Central memory CD8-positive, alpha-beta T cell (primary cell): ENCODE measurements around the gene ACOXL.
A peak's percentile ranks its signal among the peaks of the same experiment; 100 is the strongest.

Experiments used
- ATAC-seq: fragments of 150-1000 bp; cut with Tn5 transposase; replicated peaks from 2 replicates; pipeline ENCODE4 v1.10.0; 2022; ENCODE audit warnings: mild to moderate bottlenecking, moderate FRiP score, moderate number of reproducible peaks; ENCODE audit not compliant: poor library complexity, severe bottlenecking; ENCODE audit errors: extremely low read depth
- DNase-seq, 2 donors: peaks; one replicate each; pipeline ENCODE4 v3.0.0; 2021; ENCODE audit warnings: low spot score in 2 of 2
- H3K27ac Mint-ChIP-seq: one replicate; pipeline ENCODE4 v1.8.0; 2022; ENCODE audit warnings: low read depth, mild to moderate bottlenecking, moderate library complexity, mixed read lengths
- H3K27me3 Mint-ChIP-seq: one replicate; pipeline ENCODE4 v1.8.0; 2022; ENCODE audit warnings: mixed read lengths
- H3K36me3 Mint-ChIP-seq: one replicate; pipeline ENCODE4 v1.8.0; 2022; ENCODE audit warnings: mild to moderate bottlenecking, moderate library complexity, mixed read lengths; ENCODE audit not compliant: insufficient read depth
- H3K4me1 Mint-ChIP-seq: one replicate; pipeline ENCODE4 v1.8.0; 2022; ENCODE audit warnings: mixed read lengths
- H3K4me3 Mint-ChIP-seq: one replicate; pipeline ENCODE4 v1.8.0; 2022; ENCODE audit warnings: mild to moderate bottlenecking, moderate library complexity, mixed read lengths
- H3K9me3 Mint-ChIP-seq: one replicate; pipeline ENCODE4 v1.8.0; 2022; ENCODE audit warnings: mixed read lengths

The ACOXL gene

GRCh38 chr2:110708455-110708854 lies 23.9 kb upstream of the ACOXL start:
- no peaks in the 10 kb centered on the region for H3K9me3 Mint-ChIP-seq
- ATAC-seq (no peak), DNase-seq (no peak)
- no peaks in the 10 kb centered on the region for H3K36me3 Mint-ChIP-seq
- H3K4me1 Mint-ChIP-seq: no peaks in the 10 kb centered on the region
- no peak overlapping the region for H3K27ac Mint-ChIP-seq
- H3K27me3 Mint-ChIP-seq: peaks cover 77% of the 10 kb centered on the region
- H3K4me3 Mint-ChIP-seq: no peak overlapping the region

- no peaks in the 10 kb centered on the region for H3K9me3 Mint-ChIP-seq
- peaks cover 92% of the 10 kb centered on the region for H3K27me3 Mint-ChIP-seq
- H3K4me3 Mint-ChIP-seq: no peak overlapping the region
- H3K36me3 Mint-ChIP-seq: no peaks in the 10 kb centered on the region
- no peak overlapping the region for H3K27ac Mint-ChIP-seq
- ATAC-seq (no peak), DNase-seq (no peak)
- no peaks in the 10 kb centered on the region for H3K4me1 Mint-ChIP-seq
These were observed 19.6 kb upstream of the ACOXL start for GRCh38 chr2:110712737-110713136.

- Mint-ChIP-seq H3K27ac (no peak overlapping the region), H3K4me1 (no peaks in the 10 kb centered on the region), H3K27me3 (peaks cover 88% of the 10 kb centered on the region), H3K4me3 (no peak overlapping the region), H3K36me3 (no peaks in the 10 kb centered on the region), H3K9me3 (no peaks in the 10 kb centered on the region)
- no peak for DNase-seq
- ATAC-seq: no peak
These were observed 18.6 kb upstream of the ACOXL start for GRCh38 chr2:110713513-110714362.

GRCh38 chr2:110714452-110715224 lies 17.7 kb upstream of the ACOXL start:
- DNase-seq: no peak
- Mint-ChIP-seq H3K4me1 (no peaks in the 10 kb centered on the region), H3K27ac (no peak overlapping the region), H3K27me3 (peaks cover 82% of the 10 kb centered on the region), H3K9me3 (no peaks in the 10 kb centered on the region), H3K36me3 (no peaks in the 10 kb centered on the region), H3K4me3 (no peak overlapping the region)
- no peak for ATAC-seq

- no peak overlapping the region for H3K27ac Mint-ChIP-seq
- DNase-seq (no peak), ATAC-seq (no peak)
- H3K27me3 Mint-ChIP-seq: peaks cover 78% of the 10 kb centered on the region
- no peaks in the 10 kb centered on the region for H3K4me1 Mint-ChIP-seq
- H3K9me3 Mint-ChIP-seq: no peaks in the 10 kb centered on the region
- H3K36me3 Mint-ChIP-seq: no peaks in the 10 kb centered on the region
- no peak overlapping the region for H3K4me3 Mint-ChIP-seq
These were observed 15.3 kb upstream of the ACOXL start for GRCh38 chr2:110716959-110717645.

- ATAC-seq (no peak), DNase-seq (no peak)
- no peaks in the 10 kb centered on the region for H3K4me1 Mint-ChIP-seq
- H3K36me3 Mint-ChIP-seq: no peaks in the 10 kb centered on the region
- H3K27me3 Mint-ChIP-seq: peaks cover 72% of the 10 kb centered on the region
- no peaks in the 10 kb centered on the region for H3K9me3 Mint-ChIP-seq
- H3K27ac Mint-ChIP-seq: no peak overlapping the region
- no peak overlapping the region for H3K4me3 Mint-ChIP-seq
These were observed 14.6 kb upstream of the ACOXL start for GRCh38 chr2:110717734-110718133.

- ATAC-seq (no peak), DNase-seq (no peak)
- H3K27me3 Mint-ChIP-seq: peaks cover 65% of the 10 kb centered on the region
These were observed 14.0 kb upstream of the ACOXL start for GRCh38 chr2:110718382-110718781.

GRCh38 chr2:110718990-110719389 lies 13.4 kb upstream of the ACOXL start:
- Mint-ChIP-seq H3K4me1 (no peaks in the 10 kb centered on the region), H3K4me3 (no peak overlapping the region), H3K9me3 (no peaks in the 10 kb centered on the region), H3K27me3 (peaks cover 59% of the 10 kb centered on the region), H3K27ac (no peak overlapping the region), H3K36me3 (no peaks in the 10 kb centered on the region)
- DNase-seq (no peak), ATAC-seq (no peak)

More at GRCh38 chr2:110718382-110718781, 14.0 kb upstream of the ACOXL start:
- Mint-ChIP-seq H3K36me3 (no peaks in the 10 kb centered on the region), H3K4me3 (no peak overlapping the region), H3K9me3 (no peaks in the 10 kb centered on the region), H3K27ac (no peak overlapping the region), H3K4me1 (no peaks in the 10 kb centered on the region)

- H3K4me1 Mint-ChIP-seq: no peaks in the 10 kb centered on the region
- ATAC-seq: no peak
- DNase-seq: no peak
- no peak overlapping the region for H3K4me3 Mint-ChIP-seq
- H3K27ac Mint-ChIP-seq: no peak overlapping the region
- no peaks in the 10 kb centered on the region for H3K9me3 Mint-ChIP-seq
- no peaks in the 10 kb centered on the region for H3K36me3 Mint-ChIP-seq
- H3K27me3 Mint-ChIP-seq: peaks cover 44% of the 10 kb centered on the region
These were observed 11.8 kb upstream of the ACOXL start for GRCh38 chr2:110720547-110720946.

GRCh38 chr2:110724820-110725219 lies 7.6 kb upstream of the ACOXL start:
- H3K27ac Mint-ChIP-seq: peak overlapping the region; percentile 13
- H3K4me1 Mint-ChIP-seq: no peaks in the 10 kb centered on the region
- no peaks in the 10 kb centered on the region for H3K9me3 Mint-ChIP-seq
- peaks cover 22% of the 10 kb centered on the region for H3K27me3 Mint-ChIP-seq
- H3K4me3 Mint-ChIP-seq: no peak overlapping the region
- DNase-seq (no peak), ATAC-seq (no peak)
- H3K36me3 Mint-ChIP-seq: no peaks in the 10 kb centered on the region

- DNase-seq (no peak), ATAC-seq (no peak)
- peaks cover 22% of the 10 kb centered on the region for H3K27me3 Mint-ChIP-seq
- no peaks in the 10 kb centered on the region for H3K9me3 Mint-ChIP-seq
- H3K36me3 Mint-ChIP-seq: no peaks in the 10 kb centered on the region
- H3K4me1 Mint-ChIP-seq: no peaks in the 10 kb centered on the region
- no peak overlapping the region for H3K4me3 Mint-ChIP-seq
- no peak overlapping the region for H3K27ac Mint-ChIP-seq
These were observed 7.0 kb upstream of the ACOXL start for GRCh38 chr2:110725370-110725769.

GRCh38 chr2:110725859-110726258 lies 6.5 kb upstream of the ACOXL start:
- Mint-ChIP-seq H3K9me3 (no peaks in the 10 kb centered on the region), H3K27ac (no peak overlapping the region), H3K4me3 (no peak overlapping the region), H3K36me3 (no peaks in the 10 kb centered on the region), H3K4me1 (no peaks in the 10 kb centered on the region), H3K27me3 (peaks cover 22% of the 10 kb centered on the region)
- DNase-seq (no peak), ATAC-seq (no peak)
